ENCODE measurements around the gene MTA1.

The MTA1 gene

DNA sequence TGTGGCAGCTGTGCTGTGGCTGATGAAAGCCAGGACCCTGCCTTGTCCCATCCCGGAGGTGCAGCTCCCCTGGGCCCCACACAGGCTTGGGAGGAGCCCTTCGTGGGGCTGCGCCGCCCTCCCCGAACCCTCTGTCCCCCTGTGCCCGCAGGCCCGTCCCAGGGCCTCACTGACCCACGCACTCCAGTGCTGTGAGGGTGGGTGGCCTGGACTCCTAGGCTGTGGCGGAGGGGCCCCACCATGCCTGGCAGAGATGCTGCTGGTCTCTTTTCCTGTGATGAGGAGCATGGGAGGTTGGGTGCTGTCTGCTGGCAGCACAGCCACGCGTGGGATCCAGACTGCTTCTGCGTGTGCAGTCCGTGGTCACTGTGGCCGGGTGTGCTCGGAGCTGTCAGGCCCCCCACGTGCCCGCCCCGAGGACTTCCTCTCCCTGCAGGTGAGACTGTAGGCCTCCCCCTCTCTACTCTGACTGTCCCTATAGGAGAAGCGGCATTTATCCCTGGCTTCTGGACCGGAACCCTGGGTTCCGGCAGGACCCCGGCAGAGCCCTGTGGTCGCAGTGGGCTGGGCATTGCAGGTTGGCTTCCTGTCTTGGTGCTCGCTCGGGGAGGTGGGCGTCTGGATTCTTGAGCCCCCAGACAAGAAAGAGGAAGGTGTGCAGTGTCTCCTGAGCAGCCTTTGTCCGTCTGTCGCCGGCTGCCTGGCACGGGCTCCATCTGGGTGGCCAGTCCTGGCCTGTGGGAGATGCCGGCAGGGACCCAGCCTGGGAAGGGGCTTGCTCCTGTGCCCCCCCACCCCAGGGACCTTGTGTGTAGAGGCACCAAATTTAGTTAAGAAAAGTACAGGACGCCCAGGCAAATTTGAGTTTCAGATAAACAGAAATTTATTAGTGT lies 2.3 kb downstream of the MTA1 start:
- Histone ChIP-seq H3F3A (ENCODE audit: insufficient read depth) (no peaks in the 10 kb centered on the region), H3K9me2 (replicated peaks; ENCODE audit: insufficient read depth, low read length) (no peaks in the 10 kb centered on the region), H3K27ac (ENCODE audit: low read depth, low read length) (peak overlapping the region; percentile 63), H3K9ac (ENCODE audit: low read length) (peak overlapping the region; percentile 85), H2AFZ (ENCODE audit: low read depth, low read length, severe bottlenecking) (no peak overlapping the region), H3K79me2 (ENCODE audit: insufficient read depth, low read length) (peaks cover 68% of the 10 kb centered on the region), H4K20me1 (ENCODE audit: low read depth, low read length) (no peaks in the 10 kb centered on the region), H3K9me3 (ENCODE audit: insufficient read depth, low read length) (no peaks in the 10 kb centered on the region), H3K27me3 (ENCODE audit: low read length) (no peaks in the 10 kb centered on the region), H3K4me2 (ENCODE audit: low read depth, low read length, poor library complexity, severe bottlenecking) (peak overlapping the region; percentile 82), H3K36me3 (ENCODE audit: low read length) (no peaks in the 10 kb centered on the region), H3K4me3 (ENCODE audit: insufficient read depth, low read length, poor library complexity, severe bottlenecking) (peak overlapping the region; percentile 81)
- TF ChIP-seq, protein P1, sequence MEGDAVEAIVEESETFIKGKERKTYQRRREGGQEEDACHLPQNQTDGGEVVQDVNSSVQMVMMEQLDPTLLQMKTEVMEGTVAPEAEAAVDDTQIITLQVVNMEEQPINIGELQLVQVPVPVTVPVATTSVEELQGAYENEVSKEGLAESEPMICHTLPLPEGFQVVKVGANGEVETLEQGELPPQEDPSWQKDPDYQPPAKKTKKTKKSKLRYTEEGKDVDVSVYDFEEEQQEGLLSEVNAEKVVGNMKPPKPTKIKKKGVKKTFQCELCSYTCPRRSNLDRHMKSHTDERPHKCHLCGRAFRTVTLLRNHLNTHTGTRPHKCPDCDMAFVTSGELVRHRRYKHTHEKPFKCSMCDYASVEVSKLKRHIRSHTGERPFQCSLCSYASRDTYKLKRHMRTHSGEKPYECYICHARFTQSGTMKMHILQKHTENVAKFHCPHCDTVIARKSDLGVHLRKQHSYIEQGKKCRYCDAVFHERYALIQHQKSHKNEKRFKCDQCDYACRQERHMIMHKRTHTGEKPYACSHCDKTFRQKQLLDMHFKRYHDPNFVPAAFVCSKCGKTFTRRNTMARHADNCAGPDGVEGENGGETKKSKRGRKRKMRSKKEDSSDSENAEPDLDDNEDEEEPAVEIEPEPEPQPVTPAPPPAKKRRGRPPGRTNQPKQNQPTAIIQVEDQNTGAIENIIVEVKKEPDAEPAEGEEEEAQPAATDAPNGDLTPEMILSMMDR (IDR thresholded peaks at IDR 0.05; ENCODE audit: insufficient read depth, low read length, poor library complexity, severe bottlenecking) = no peak
- no peak for TF ChIP-seq EZH2phosphoT487 (conservative IDR thresholded peaks at IDR 0.05; ENCODE audit: low read length)

DNA sequence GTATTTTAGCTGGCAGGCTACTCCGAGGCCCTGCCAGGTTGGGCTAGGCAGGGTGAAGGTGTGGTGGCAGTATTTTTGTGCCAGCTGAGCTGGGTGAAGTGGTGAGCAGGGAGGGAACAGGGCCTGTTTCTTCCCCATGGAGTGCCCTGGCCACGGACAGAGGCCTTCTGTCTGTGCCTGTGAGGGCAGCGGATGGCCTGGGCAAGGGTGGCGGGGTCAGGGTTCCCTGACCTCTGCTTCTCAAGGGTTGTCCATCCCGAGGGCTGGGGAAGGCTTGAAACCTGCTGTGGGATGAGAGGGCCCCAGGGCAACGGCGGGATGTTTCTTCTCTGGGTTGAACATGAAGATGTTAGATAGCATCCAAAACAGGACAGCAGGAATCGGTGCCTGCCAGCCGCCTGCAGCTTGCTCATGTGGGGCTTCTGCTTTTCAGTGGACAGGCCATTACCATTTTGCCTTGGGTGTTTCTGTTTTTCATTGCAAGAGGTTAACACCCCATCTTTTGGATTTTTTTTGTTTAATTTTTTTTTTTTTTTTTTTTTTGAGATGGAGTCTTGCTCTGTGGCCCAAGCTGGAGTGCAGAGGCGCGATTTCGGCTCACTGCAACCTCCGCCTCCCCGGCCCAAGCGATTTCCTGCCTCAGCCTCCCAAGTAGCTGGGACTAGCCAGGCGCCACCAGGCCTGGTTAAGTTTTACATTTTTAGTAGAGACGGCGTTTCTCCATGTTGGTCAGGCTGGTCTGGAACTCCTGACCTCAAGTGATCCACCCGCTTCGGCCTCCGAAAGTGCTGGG lies 3.3 kb downstream of the MTA1 start:
- Histone ChIP-seq H3K9me3 (ENCODE audit: insufficient read depth, low read length) (no peaks in the 10 kb centered on the region), H3K36me3 (ENCODE audit: low read length) (no peaks in the 10 kb centered on the region), H3K9me2 (replicated peaks; ENCODE audit: insufficient read depth, low read length) (no peaks in the 10 kb centered on the region), H4K20me1 (ENCODE audit: low read depth, low read length) (no peaks in the 10 kb centered on the region), H2AFZ (ENCODE audit: low read depth, low read length, severe bottlenecking) (no peak overlapping the region), H3K4me2 (ENCODE audit: low read depth, low read length, poor library complexity, severe bottlenecking) (peak overlapping the region; percentile 82), H3K4me3 (ENCODE audit: insufficient read depth, low read length, poor library complexity, severe bottlenecking) (no peak overlapping the region), H3F3A (ENCODE audit: insufficient read depth) (no peaks in the 10 kb centered on the region), H3K27me3 (ENCODE audit: low read length) (no peaks in the 10 kb centered on the region), H3K27ac (ENCODE audit: low read depth, low read length) (peak overlapping the region; percentile 63), H3K9ac (ENCODE audit: low read length) (no peak overlapping the region), H3K79me2 (ENCODE audit: insufficient read depth, low read length) (peaks cover 77% of the 10 kb centered on the region)
- TF ChIP-seq EZH2phosphoT487 (conservative IDR thresholded peaks at IDR 0.05; ENCODE audit: low read length) = no peak
- TF ChIP-seq, protein P1 (IDR thresholded peaks at IDR 0.05; ENCODE audit: insufficient read depth, low read length, poor library complexity, severe bottlenecking) = no peak

DNA sequence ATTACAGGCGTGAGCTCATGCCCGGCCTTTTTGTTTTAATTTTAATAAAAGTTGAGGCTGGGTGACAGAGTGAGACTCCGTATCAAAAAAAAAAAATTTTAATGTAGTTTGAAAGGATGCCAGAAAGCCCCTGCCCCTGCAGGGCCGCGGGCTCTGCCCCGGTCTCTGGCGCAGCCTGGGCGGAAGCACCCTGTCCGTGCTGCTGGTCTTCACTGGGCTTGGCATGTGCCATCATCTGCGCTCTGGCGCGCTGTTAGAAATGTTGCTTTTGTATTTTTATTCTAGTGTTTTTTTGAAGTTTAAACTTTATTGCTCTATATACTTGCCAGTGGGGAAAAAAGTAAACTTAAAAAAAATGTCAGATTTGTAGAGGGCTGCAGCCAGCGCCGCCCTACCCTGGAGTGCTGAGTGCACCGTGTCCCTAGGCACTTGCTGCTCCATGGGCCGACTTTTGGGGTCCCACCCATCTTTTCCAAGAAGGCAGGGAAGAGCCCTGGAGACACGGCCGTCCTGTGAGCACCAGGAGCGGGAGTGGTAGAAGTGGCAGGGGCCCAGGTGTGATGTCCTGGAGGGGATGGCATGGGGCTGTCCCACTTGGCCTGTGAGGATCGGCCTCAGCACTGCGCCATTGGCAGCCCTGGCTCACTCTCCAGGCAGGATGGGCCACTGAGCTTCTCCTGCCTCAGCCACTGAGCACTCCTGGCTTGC lies 4.0 kb downstream of the MTA1 start:
- no peak overlapping the region for H3K27ac ChIP-seq (ENCODE audit: low read depth, low read length)
- no peak for TF ChIP-seq EZH2phosphoT487 (conservative IDR thresholded peaks at IDR 0.05; ENCODE audit: low read length)

More for the DNA sequence above, 4.0 kb downstream of the MTA1 start:
- no peak overlapping the region for H3K4me2 ChIP-seq (ENCODE audit: low read depth, low read length, poor library complexity, severe bottlenecking)
- H3K9ac ChIP-seq (ENCODE audit: low read length) = no peak overlapping the region
- H3K79me2 ChIP-seq (ENCODE audit: insufficient read depth, low read length) = peaks cover 84% of the 10 kb centered on the region
- H3K27me3 ChIP-seq (ENCODE audit: low read length) = no peaks in the 10 kb centered on the region
- no peaks in the 10 kb centered on the region for H3F3A ChIP-seq (ENCODE audit: insufficient read depth)
- no peaks in the 10 kb centered on the region for H4K20me1 ChIP-seq (ENCODE audit: low read depth, low read length)
- no peaks in the 10 kb centered on the region for H3K36me3 ChIP-seq (ENCODE audit: low read length)
- no peak overlapping the region for H2AFZ ChIP-seq (ENCODE audit: low read depth, low read length, severe bottlenecking)
- H3K4me3 ChIP-seq (ENCODE audit: insufficient read depth, low read length, poor library complexity, severe bottlenecking) = no peak overlapping the region
- H3K9me2 ChIP-seq (replicated peaks; ENCODE audit: insufficient read depth, low read length) = no peaks in the 10 kb centered on the region
- no peaks in the 10 kb centered on the region for H3K9me3 ChIP-seq (ENCODE audit: insufficient read depth, low read length)

All from SU-DHL-6 (cell line).